Measurements from ENCODE around the gene LRBA.

DNA sequence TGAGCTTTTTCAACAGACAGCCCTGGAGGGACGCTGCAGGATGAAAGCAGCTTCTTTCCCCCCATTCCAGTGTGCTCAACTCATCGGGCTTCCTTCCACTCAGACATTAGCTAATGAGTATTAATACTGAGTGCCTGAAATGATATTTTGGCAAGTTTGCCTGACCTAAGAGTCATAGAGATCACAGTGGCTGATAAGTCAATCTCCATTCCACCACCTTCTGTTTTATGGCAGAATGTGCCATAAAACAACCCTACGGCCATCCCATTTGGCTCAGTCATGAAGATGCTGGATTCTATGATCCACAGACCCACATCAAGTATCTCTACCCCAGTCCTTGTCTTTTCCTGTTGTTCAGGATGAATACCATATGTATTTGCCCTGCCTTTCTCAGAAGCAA lies 481.4 kb downstream of the LRBA start:
- TF ChIP-seq HDAC1 (IDR thresholded peaks at IDR 0.05) (no peak), ZNF24 (IDR thresholded peaks at IDR 0.05) (no peak), THRA (IDR thresholded peaks at IDR 0.05) (no peak), TCF7L2 (IDR thresholded peaks at IDR 0.05; ENCODE audit: low read depth, low read length) (no peak), KLF13 (tag; IDR thresholded peaks at IDR 0.05; ENCODE audit: borderline replicate concordance, low read depth) (no peak), CTCF (IDR thresholded peaks at IDR 0.05 in 2 of 3, conservative IDR thresholded peaks at IDR 0.05 in 1 of 3; ENCODE audit: insufficient read depth in 2 of 3, low read depth in 1 of 3, low read length in 3 of 3) (no peak), PRMT5 (CRISPR knock-in tag; IDR thresholded peaks at IDR 0.05) (no peak), CEBPB (tag; IDR thresholded peaks at IDR 0.05) (no peak), NELFE (IDR thresholded peaks at IDR 0.05; ENCODE audit: insufficient read depth, insufficient read length) (no peak), POLR2A (conservative IDR thresholded peaks at IDR 0.05) (no peak)
- TF ChIP-seq, protein P1, sequence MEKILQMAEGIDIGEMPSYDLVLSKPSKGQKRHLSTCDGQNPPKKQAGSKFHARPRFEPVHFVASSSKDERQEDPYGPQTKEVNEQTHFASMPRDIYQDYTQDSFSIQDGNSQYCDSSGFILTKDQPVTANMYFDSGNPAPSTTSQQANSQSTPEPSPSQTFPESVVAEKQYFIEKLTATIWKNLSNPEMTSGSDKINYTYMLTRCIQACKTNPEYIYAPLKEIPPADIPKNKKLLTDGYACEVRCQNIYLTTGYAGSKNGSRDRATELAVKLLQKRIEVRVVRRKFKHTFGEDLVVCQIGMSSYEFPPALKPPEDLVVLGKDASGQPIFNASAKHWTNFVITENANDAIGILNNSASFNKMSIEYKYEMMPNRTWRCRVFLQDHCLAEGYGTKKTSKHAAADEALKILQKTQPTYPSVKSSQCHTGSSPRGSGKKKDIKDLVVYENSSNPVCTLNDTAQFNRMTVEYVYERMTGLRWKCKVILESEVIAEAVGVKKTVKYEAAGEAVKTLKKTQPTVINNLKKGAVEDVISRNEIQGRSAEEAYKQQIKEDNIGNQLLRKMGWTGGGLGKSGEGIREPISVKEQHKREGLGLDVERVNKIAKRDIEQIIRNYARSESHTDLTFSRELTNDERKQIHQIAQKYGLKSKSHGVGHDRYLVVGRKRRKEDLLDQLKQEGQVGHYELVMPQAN (IDR thresholded peaks at IDR 0.05; ENCODE audit: borderline replicate concordance): no peak

Data from K562 (cell line).